ENCODE measurements around the gene UNC5C.

Gene UNC5C

GRCh38 chr4:95238554-95238953, 310.2 kb downstream of the UNC5C start:
- no peaks in the 10 kb centered on the region for H3K9me3 ChIP-seq (ENCODE audit: control insufficient read depth, insufficient read depth, low read depth, low read length)
- no peak overlapping the region for H3K27ac ChIP-seq (ENCODE audit: extremely low read depth, low read depth, low read length)
- no peaks in the 10 kb centered on the region for H3K4me1 ChIP-seq (ENCODE audit: control insufficient read depth, insufficient read depth, low read length)
- no peaks in the 10 kb centered on the region for H3K36me3 ChIP-seq (ENCODE audit: control insufficient read depth in 2 of 2, insufficient read depth in 1 of 2, low read length in 2 of 2)
- ChIA-PET POLR2A (no interaction called here), CTCF (no interaction called here)
- TF ChIP-seq ZNF660 (tag by site-specific recombination; IDR thresholded peaks at IDR 0.05) (no peak), PRDM4 (tag by site-specific recombination; IDR thresholded peaks at IDR 0.05) (no peak), HOXD13 (CRISPR knock-in tag; IDR thresholded peaks at IDR 0.05; ENCODE audit: borderline replicate concordance) (no peak), ZNF529 (tag by site-specific recombination; IDR thresholded peaks at IDR 0.05; ENCODE audit: insufficient replicate concordance) (no peak), ZNF792 (tag by site-specific recombination; IDR thresholded peaks at IDR 0.05) (no peak), ZNF112 (tag by site-specific recombination; IDR thresholded peaks at IDR 0.05) (no peak), ZNF10 (tag by site-specific recombination; IDR thresholded peaks at IDR 0.05) (no peak), ZNF747 (tag by site-specific recombination; IDR thresholded peaks at IDR 0.05) (no peak), ZBTB48 (tag by site-specific recombination; IDR thresholded peaks at IDR 0.05) (no peak), ZBTB7A (tag by site-specific recombination; IDR thresholded peaks at IDR 0.05; ENCODE audit: low read depth) (no peak), ZNF776 (tag by site-specific recombination; IDR thresholded peaks at IDR 0.05; ENCODE audit: borderline replicate concordance) (no peak), ZNF518A (tag by site-specific recombination; conservative IDR thresholded peaks at IDR 0.05; ENCODE audit: low read depth) (no peak), GLI4 (tag by site-specific recombination; IDR thresholded peaks at IDR 0.05) (no peak), ZFP41 (tag by site-specific recombination; IDR thresholded peaks at IDR 0.05; ENCODE audit: borderline replicate concordance) (no peak)
- H3K4me3 ChIP-seq (ENCODE audit: low read depth, low read length), result no peak overlapping the region

DNA sequence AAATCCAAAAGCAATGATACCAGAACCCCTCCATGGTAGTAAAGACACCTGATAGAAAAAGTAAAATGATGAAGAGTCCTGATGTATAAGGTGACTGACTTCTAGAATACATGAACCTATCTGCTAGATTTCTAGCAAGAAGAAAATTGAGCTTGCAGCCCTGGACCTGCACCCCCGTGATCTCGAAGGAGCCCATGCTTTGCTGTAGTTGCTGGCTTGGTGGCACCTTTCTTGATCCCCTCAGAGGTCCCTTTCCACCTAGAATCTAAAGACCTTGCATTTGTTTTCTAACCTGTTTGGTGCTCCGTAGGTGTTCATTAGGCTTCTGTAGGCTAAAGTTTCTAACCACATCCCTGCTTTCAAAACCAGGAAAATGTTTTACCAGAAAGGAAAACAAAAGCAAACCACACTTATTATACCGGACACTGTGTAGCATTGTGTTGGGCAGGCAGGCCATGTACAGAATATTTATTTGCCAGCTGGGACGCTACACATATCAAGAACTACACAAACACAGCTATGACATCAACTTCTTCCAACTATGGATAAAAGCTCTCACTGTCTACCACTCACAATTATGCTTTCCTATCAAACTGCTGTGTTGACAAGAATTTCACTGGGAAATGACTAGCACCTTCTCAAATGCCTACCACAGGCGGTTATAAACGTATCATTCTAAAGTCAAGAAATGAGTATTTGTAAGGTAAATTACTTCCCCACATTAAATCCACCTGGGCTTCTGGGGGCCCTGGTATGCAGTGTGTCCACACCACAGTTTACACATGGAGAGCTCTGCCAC, 316.2 kb downstream of the UNC5C start:
- CTCF ChIA-PET, result no interaction called here
- POLR2A ChIA-PET, result no interaction called here
- H3K9me3 ChIP-seq (ENCODE audit: control insufficient read depth, insufficient read depth, low read depth, low read length), result no peaks in the 10 kb centered on the region
- TF ChIP-seq ZNF621 (tag by site-specific recombination; IDR thresholded peaks at IDR 0.05) (no peak), ZBTB10 (tag by site-specific recombination; IDR thresholded peaks at IDR 0.05) (no peak), ZNF76 (tag by site-specific recombination; IDR thresholded peaks at IDR 0.05; ENCODE audit: borderline replicate concordance, low read depth) (no peak), ZNF398 (tag by site-specific recombination; IDR thresholded peaks at IDR 0.05) (no peak)

More for the DNA sequence above, 316.2 kb downstream of the UNC5C start:
- H3K27ac ChIP-seq (ENCODE audit: extremely low read depth, low read depth, low read length), result 0 out of 2 replicates have a peak overlapping the region, but pooled peaks have one; percentile 11
- H3K4me1 ChIP-seq (ENCODE audit: control insufficient read depth, insufficient read depth, low read length), result peaks cover 2% of the 10 kb centered on the region; the same call in 1 of the 2 replicates
- H3K4me3 ChIP-seq (ENCODE audit: low read depth, low read length), result no peak overlapping the region
- no peaks in the 10 kb centered on the region for H3K36me3 ChIP-seq (ENCODE audit: control insufficient read depth in 2 of 2, insufficient read depth in 1 of 2, low read length in 2 of 2)

All from HEK293 (cell line).